ENCODE results near the gene SP5. TPM values are rescaled to one million over a fixed set of nuclear protein-coding genes. Genes with fewer than 3 reads are reported as not detected.

SP5 gene
- total and polyA plus RNA-seq, 9 of the 15 experiments (the other 6 are each of a cell fraction or from before 2014, with no cell fraction given): 0.03 to 1.7 (median 0.16) TPM; not detected in 1

DNA sequence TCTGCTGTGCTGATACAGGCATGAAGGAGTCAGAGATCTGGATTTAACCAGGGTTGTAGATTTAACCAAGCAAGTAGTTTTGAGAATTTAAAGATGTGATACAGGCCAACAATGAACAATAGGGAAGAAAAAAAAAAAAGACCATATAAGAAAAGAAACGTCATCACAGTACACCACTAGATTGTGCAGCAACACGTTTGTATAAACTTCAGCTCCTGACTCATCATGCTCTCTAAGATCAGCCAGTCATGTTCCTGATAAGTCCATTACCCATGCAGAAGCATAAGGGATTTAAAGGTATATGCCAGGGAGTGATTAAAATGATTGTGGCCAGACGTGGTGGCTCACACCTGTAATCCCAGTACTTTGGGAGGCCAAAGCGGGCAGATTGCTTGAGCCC is 32.8 kb downstream of the SP5 start (continued):
- TF ChIP-seq HDAC1 (IDR thresholded peaks at IDR 0.05) (peak in 1 of 2 experiments; percentile 35; a peak in 1 of 4 replicates), HNRNPLL (IDR thresholded peaks at IDR 0.05; ENCODE audit: low read depth, low read length, poor library complexity, severe bottlenecking) (no peak), CC2D1A (IDR thresholded peaks at IDR 0.05) (no peak), NFATC3 (IDR thresholded peaks at IDR 0.05) (no peak), SMARCE1 (IDR thresholded peaks at IDR 0.05) (peak; percentile 85), NBN (IDR thresholded peaks at IDR 0.05; ENCODE audit: low read depth) (0 out of 2 replicates have a peak, but pooled peaks have one; percentile 37), BCOR (IDR thresholded peaks at IDR 0.05) (0 out of 2 replicates have a peak, but pooled peaks have one; percentile 16), ZKSCAN3 (CRISPR knock-in tag; IDR thresholded peaks at IDR 0.05) (no peak), FOSL1 (tag; conservative IDR thresholded peaks at IDR 0.05) (peak; percentile 91), C11orf30 (IDR thresholded peaks at IDR 0.05; ENCODE audit: low read depth) (peak; percentile 83), POLR2G (IDR thresholded peaks at IDR 0.05; ENCODE audit: low read depth, low read length) (no peak), MBD2 (IDR thresholded peaks at IDR 0.05; ENCODE audit: borderline replicate concordance, low read depth) (no peak), PPARD (CRISPR knock-in tag; IDR thresholded peaks at IDR 0.05) (no peak), SMARCC2 (IDR thresholded peaks at IDR 0.05; ENCODE audit: low read depth) (peak; percentile 75), L3MBTL2 (IDR thresholded peaks at IDR 0.05) (peak; percentile 32; the same call in 1 of the 2 replicates), ZNF561 (CRISPR knock-in tag; conservative IDR thresholded peaks at IDR 0.05) (no peak), FOXK2 (conservative IDR thresholded peaks at IDR 0.05 in 1 of 2, IDR thresholded peaks at IDR 0.05 in 1 of 2; ENCODE audit: low read depth in 2 of 2) (0 out of 4 replicates have a peak, but pooled peaks have one; percentile 40 to 60), CREM (IDR thresholded peaks at IDR 0.05; ENCODE audit: low read depth) (peak; percentile 79), CBFB (CRISPR knock-in tag; IDR thresholded peaks at IDR 0.05) (no peak), RBM14 (IDR thresholded peaks at IDR 0.05; ENCODE audit: borderline replicate concordance, insufficient read depth, low read depth, low read length) (no peak), ZNF384 (IDR thresholded peaks at IDR 0.05; ENCODE audit: low read depth, low read length) (peak; percentile 85), NFE2L1 (tag; IDR thresholded peaks at IDR 0.05; ENCODE audit: borderline replicate concordance, low read depth) (no peak), HDAC2 (IDR thresholded peaks at IDR 0.05) (no peak), HDAC6 (IDR thresholded peaks at IDR 0.05; ENCODE audit: low read depth, low read length) (no peak), PRMT5 (CRISPR knock-in tag; IDR thresholded peaks at IDR 0.05) (no peak), ATF1 (CRISPR knock-in tag; IDR thresholded peaks at IDR 0.05) (no peak), ATF1 (tag; IDR thresholded peaks at IDR 0.05) (peak; percentile 77)
- TF ChIP-seq, protein P1, sequence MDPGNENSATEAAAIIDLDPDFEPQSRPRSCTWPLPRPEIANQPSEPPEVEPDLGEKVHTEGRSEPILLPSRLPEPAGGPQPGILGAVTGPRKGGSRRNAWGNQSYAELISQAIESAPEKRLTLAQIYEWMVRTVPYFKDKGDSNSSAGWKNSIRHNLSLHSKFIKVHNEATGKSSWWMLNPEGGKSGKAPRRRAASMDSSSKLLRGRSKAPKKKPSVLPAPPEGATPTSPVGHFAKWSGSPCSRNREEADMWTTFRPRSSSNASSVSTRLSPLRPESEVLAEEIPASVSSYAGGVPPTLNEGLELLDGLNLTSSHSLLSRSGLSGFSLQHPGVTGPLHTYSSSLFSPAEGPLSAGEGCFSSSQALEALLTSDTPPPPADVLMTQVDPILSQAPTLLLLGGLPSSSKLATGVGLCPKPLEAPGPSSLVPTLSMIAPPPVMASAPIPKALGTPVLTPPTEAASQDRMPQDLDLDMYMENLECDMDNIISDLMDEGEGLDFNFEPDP (CRISPR knock-in tag; IDR thresholded peaks at IDR 0.05): no peak
- TF ChIP-seq, protein P2, sequence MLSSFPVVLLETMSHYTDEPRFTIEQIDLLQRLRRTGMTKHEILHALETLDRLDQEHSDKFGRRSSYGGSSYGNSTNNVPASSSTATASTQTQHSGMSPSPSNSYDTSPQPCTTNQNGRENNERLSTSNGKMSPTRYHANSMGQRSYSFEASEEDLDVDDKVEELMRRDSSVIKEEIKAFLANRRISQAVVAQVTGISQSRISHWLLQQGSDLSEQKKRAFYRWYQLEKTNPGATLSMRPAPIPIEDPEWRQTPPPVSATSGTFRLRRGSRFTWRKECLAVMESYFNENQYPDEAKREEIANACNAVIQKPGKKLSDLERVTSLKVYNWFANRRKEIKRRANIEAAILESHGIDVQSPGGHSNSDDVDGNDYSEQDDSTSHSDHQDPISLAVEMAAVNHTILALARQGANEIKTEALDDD (IDR thresholded peaks at IDR 0.05): 0 out of 2 replicates have a peak, but pooled peaks have one; percentile 10
- TF ChIP-seq, protein P3, sequence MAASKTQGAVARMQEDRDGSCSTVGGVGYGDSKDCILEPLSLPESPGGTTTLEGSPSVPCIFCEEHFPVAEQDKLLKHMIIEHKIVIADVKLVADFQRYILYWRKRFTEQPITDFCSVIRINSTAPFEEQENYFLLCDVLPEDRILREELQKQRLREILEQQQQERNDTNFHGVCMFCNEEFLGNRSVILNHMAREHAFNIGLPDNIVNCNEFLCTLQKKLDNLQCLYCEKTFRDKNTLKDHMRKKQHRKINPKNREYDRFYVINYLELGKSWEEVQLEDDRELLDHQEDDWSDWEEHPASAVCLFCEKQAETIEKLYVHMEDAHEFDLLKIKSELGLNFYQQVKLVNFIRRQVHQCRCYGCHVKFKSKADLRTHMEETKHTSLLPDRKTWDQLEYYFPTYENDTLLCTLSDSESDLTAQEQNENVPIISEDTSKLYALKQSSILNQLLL (CRISPR knock-in tag; IDR thresholded peaks at IDR 0.05; ENCODE audit: borderline replicate concordance): no peak
